GM23338 (cell line): ENCODE results near the gene DTYMK. TPM values are rescaled to one million over a fixed set of nuclear protein-coding genes. Genes with fewer than 3 reads are reported as not detected.

Source experiments
- ATAC-seq: fragments of 200-7000 bp; cut with Tn5 transposase; 3 replicates; pipeline ENCODE4 v1.9.1; 2020
- DNase-seq: peaks from one replicate; pipeline ENCODE4 v3.0.0-alpha.2; 2015; ENCODE audit warnings: low spot score
- H2AFZ ChIP-seq: fragments of 200-600 bp; sonication (generic); 2 replicates; pipeline ENCODE4 v1.8.0; 2016; ENCODE audit warnings: antibody characterized with exemption, mild to moderate bottlenecking, moderate library complexity
- H3F3A ChIP-seq: fragments of 200-600 bp; sonication (generic); replicated peaks from 2 replicates; pipeline ENCODE4 v1.8.0; 2017; ENCODE audit warnings: antibody characterized with exemption, mixed run types, low read depth
- H3K27ac ChIP-seq: fragments of 200-600 bp; sonication (generic); 2 replicates; pipeline ENCODE4 v1.6.1; 2016; ENCODE audit warnings: low read depth
- H3K27me3 ChIP-seq: fragments of 200-600 bp; sonication (generic); 2 replicates; pipeline ENCODE4 v1.8.0; 2016; ENCODE audit warnings: mild to moderate bottlenecking, mixed run types, moderate library complexity; ENCODE audit not compliant: insufficient read depth
- H3K36me3 ChIP-seq: fragments of 200-600 bp; sonication (generic); 2 replicates; pipeline ENCODE4 v1.8.0; 2016; ENCODE audit warnings: mild to moderate bottlenecking; ENCODE audit not compliant: insufficient read depth
- H3K4me1 ChIP-seq: fragments of 200-600 bp; sonication (generic); 2 replicates; pipeline ENCODE4 v1.8.0; 2016; ENCODE audit warnings: mild to moderate bottlenecking, moderate library complexity; ENCODE audit not compliant: insufficient read depth
- H3K4me2 ChIP-seq: fragments of 200-600 bp; sonication (generic); 2 replicates; pipeline ENCODE4 v1.7.1; 2017; ENCODE audit warnings: mixed run types
- H3K4me3 ChIP-seq: fragments of 200-600 bp; sonication (generic); 2 replicates; pipeline ENCODE4 v1.6.1; 2016; ENCODE audit warnings: mixed run types
- H3K79me2 ChIP-seq: fragments of 200-600 bp; sonication (generic); replicated peaks from 2 replicates; pipeline ENCODE4 v1.8.0; 2017; ENCODE audit warnings: mild to moderate bottlenecking; ENCODE audit not compliant: insufficient read depth
- H3K9me2 ChIP-seq: fragments of 200-600 bp; sonication (generic); 2 replicates; pipeline ENCODE4 v1.8.0; 2017; ENCODE audit not compliant: insufficient read depth
- H4K20me1 ChIP-seq: fragments of 200-600 bp; sonication (generic); replicated peaks from 2 replicates; pipeline ENCODE4 v1.8.0; 2017; ENCODE audit warnings: mild to moderate bottlenecking; ENCODE audit not compliant: insufficient read depth
- H3K27ac Mint-ChIP-seq: 2 replicates; pipeline ENCODE4 v1.8.0; 2020; ENCODE audit warnings: inconsistent platforms, mild to moderate bottlenecking, moderate library complexity, mixed read lengths
- H3K27me3 Mint-ChIP-seq: 3 replicates; pipeline ENCODE4 v1.8.0; 2022; ENCODE audit warnings: low read depth, mild to moderate bottlenecking, moderate library complexity, mixed read lengths, inconsistent platforms; ENCODE audit not compliant: insufficient read depth, poor library complexity
- H3K36me3 Mint-ChIP-seq: 3 replicates; pipeline ENCODE4 v1.8.0; 2021; ENCODE audit warnings: low read depth, mild to moderate bottlenecking, inconsistent platforms, moderate library complexity, mixed read lengths
- H3K4me1 Mint-ChIP-seq: 3 replicates; pipeline ENCODE4 v1.8.0; 2020; ENCODE audit warnings: mild to moderate bottlenecking, inconsistent platforms, mixed read lengths
- H3K4me3 Mint-ChIP-seq: 3 replicates; pipeline ENCODE4 v1.8.0; 2021; ENCODE audit warnings: moderate library complexity, mild to moderate bottlenecking, inconsistent platforms, mixed read lengths
- H3K9me3 Mint-ChIP-seq: 3 replicates; pipeline ENCODE4 v1.8.0; 2020; ENCODE audit warnings: moderate library complexity, mild to moderate bottlenecking, inconsistent platforms, mixed read lengths
- CREB1 ChIP-seq: fragments of 250-450 bp; sonication (Bioruptor Pico); IDR thresholded peaks from 2 replicates; pipeline ENCODE4 v1.5.0; 2020; ENCODE audit warnings: low read depth, mild to moderate bottlenecking, moderate library complexity
- POLR2AphosphoS5 ChIP-seq: IDR thresholded peaks from 2 replicates; pipeline ENCODE4 v1.6.1; 2016; ENCODE audit warnings: antibody characterized with exemption, low read depth
- ZNF331 ChIP-seq: fragments of 250-450 bp; sonication (Bioruptor Pico); IDR thresholded peaks from 2 replicates; pipeline ENCODE4 v1.5.0; 2020; ENCODE audit warnings: low read depth, mild to moderate bottlenecking, moderate library complexity
- polyA plus RNA-seq: library from polyadenylated mRNA; unstranded; fragments of >200 nt; fragmentation: Nextera tagmentation; extraction: Ambion mirVana; gene quantifications from 2 replicates; pipeline ENCODE4 v1.2.1, GENCODE V29; 2016
- total RNA-seq: library from RNA; depleted of rRNA; stranded (reverse); fragments of >200 nt; shearing (Covaris generic); gene quantifications from 2 replicates; pipeline ENCODE4 v1.2.3, GENCODE V29; 2014
- TF ChIP-seq, protein P1 (sequence below): fragments of 250-450 bp; sonication (Bioruptor Pico); IDR thresholded peaks from 2 replicates; pipeline ENCODE4 v1.5.0; 2020; ENCODE audit warnings: mild to moderate bottlenecking, moderate library complexity

The DTYMK gene
- total and polyA plus RNA-seq, 2 experiments from 2014 or later: 55.4 to 65.4 TPM

GRCh38 chr2:241702155-241703031 lies 15.8 kb upstream of the DTYMK start (continued):
- TF ChIP-seq, protein P1, sequence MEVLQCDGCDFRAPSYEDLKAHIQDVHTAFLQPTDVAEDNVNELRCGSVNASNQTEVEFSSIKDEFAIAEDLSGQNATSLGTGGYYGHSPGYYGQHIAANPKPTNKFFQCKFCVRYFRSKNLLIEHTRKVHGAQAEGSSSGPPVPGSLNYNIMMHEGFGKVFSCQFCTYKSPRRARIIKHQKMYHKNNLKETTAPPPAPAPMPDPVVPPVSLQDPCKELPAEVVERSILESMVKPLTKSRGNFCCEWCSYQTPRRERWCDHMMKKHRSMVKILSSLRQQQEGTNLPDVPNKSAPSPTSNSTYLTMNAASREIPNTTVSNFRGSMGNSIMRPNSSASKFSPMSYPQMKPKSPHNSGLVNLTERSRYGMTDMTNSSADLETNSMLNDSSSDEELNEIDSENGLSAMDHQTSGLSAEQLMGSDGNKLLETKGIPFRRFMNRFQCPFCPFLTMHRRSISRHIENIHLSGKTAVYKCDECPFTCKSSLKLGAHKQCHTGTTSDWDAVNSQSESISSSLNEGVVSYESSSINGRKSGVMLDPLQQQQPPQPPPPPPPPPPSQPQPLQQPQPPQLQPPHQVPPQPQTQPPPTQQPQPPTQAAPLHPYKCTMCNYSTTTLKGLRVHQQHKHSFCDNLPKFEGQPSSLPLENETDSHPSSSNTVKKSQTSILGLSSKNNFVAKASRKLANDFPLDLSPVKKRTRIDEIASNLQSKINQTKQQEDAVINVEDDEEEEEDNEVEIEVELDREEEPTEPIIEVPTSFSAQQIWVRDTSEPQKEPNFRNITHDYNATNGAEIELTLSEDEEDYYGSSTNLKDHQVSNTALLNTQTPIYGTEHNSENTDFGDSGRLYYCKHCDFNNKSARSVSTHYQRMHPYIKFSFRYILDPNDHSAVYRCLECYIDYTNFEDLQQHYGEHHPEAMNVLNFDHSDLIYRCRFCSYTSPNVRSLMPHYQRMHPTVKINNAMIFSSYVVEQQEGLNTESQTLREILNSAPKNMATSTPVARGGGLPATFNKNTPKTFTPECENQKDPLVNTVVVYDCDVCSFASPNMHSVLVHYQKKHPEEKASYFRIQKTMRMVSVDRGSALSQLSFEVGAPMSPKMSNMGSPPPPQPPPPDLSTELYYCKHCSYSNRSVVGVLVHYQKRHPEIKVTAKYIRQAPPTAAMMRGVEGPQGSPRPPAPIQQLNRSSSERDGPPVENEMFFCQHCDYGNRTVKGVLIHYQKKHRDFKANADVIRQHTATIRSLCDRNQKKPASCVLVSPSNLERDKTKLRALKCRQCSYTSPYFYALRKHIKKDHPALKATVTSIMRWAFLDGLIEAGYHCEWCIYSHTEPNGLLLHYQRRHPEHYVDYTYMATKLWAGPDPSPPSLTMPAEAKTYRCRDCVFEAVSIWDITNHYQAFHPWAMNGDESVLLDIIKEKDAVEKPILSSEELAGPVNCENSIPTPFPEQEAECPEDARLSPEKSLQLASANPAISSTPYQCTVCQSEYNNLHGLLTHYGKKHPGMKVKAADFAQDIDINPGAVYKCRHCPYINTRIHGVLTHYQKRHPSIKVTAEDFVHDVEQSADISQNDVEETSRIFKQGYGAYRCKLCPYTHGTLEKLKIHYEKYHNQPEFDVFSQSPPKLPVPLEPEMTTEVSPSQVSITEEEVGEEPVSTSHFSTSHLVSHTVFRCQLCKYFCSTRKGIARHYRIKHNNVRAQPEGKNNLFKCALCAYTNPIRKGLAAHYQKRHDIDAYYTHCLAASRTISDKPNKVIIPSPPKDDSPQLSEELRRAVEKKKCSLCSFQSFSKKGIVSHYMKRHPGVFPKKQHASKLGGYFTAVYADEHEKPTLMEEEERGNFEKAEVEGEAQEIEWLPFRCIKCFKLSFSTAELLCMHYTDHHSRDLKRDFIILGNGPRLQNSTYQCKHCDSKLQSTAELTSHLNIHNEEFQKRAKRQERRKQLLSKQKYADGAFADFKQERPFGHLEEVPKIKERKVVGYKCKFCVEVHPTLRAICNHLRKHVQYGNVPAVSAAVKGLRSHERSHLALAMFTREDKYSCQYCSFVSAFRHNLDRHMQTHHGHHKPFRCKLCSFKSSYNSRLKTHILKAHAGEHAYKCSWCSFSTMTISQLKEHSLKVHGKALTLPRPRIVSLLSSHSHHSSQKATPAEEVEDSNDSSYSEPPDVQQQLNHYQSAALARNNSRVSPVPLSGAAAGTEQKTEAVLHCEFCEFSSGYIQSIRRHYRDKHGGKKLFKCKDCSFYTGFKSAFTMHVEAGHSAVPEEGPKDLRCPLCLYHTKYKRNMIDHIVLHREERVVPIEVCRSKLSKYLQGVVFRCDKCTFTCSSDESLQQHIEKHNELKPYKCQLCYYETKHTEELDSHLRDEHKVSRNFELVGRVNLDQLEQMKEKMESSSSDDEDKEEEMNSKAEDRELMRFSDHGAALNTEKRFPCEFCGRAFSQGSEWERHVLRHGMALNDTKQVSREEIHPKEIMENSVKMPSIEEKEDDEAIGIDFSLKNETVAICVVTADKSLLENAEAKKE (CRISPR knock-in tag): no peak
- TF ChIP-seq ZNF331 (CRISPR knock-in tag): no peak
- TF ChIP-seq POLR2AphosphoS5: peak; percentile 50

- Histone ChIP-seq H3K27ac (peak within 1 kb of the TSS; percentile 83), H3K79me2 (peaks cover 28% of the 10 kb centered on the region), H3F3A (no peaks in the 10 kb centered on the region), H3K4me3 (peak within 1 kb of the TSS; percentile 92), H4K20me1 (peaks cover 3% of the 10 kb centered on the region), H3K9me2 (no peaks in the 10 kb centered on the region), H3K27me3 (no peaks in the 10 kb centered on the region), H3K4me2 (peak within 1 kb of the TSS; percentile 92), H3K4me1 (peaks cover 7% of the 10 kb centered on the region), H2AFZ (no peak within 1 kb of the TSS), H3K36me3 (peaks cover 13% of the 10 kb centered on the region)
- Mint-ChIP-seq H3K27ac (peak within 1 kb of the TSS; percentile 96), H3K27me3 (peaks cover 17% of the 10 kb centered on the region), H3K9me3 (no peaks in the 10 kb centered on the region; the same call in 2 of the 3 replicates), H3K36me3 (peaks cover 42% of the 10 kb centered on the region), H3K4me3 (peak within 1 kb of the TSS; percentile 89), H3K4me1 (peaks cover 13% of the 10 kb centered on the region)
- peak; percentile 97 for DNase-seq
- peak; percentile 78 for ATAC-seq
- TF ChIP-seq POLR2AphosphoS5 (peak; percentile 63), CREB1 (peak; percentile 54)
- TF ChIP-seq, protein P1 (CRISPR knock-in tag): no peak
Measured at GRCh38 chr2:241701399-241702154, 15.0 kb upstream of the DTYMK start, which contains the start of gene ING5. Gene ING5 (plus strand): TSS chr2:241702039. CDS start chr2:241702066, 27 bp downstream.
